ENCODE results near the gene SNTG2.

The SNTG2 gene

DNA sequence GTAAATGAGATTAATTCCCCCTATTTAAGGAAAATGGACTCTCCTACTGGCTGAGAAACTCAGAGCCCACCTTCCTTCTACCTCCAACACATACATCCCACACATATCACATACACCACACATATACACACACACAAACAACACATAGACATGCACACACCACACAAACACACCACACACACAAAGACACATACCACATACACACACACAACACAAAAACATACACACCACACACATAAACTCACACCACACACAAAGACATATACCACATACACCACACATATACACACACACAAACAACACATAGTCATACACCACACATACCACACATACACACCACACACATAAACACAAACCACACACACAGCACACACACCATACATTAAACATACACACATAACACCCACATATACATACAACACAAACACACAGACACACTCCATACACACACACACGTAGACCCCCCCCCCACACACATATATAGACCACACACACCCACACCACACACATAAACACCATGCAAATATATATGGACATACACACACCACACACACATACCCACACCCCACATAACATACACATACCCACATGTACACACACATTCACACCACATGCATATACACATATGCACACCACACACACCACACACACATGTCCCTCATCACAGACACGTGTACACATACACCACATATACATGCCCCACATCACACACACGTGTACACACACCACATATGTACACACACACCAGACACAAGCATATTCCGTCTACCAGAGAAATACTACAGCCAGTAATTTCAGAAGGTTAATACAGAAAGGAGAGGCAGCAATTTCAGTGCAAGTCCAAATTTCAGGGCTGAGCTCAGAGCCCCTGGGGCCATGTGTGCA is 204.3 kb downstream of the SNTG2 start:
- no peak for DNase-seq

GRCh38 chr2:1156059-1156458 is 205.4 kb downstream of the SNTG2 start:
- no peak for DNase-seq

DNA sequence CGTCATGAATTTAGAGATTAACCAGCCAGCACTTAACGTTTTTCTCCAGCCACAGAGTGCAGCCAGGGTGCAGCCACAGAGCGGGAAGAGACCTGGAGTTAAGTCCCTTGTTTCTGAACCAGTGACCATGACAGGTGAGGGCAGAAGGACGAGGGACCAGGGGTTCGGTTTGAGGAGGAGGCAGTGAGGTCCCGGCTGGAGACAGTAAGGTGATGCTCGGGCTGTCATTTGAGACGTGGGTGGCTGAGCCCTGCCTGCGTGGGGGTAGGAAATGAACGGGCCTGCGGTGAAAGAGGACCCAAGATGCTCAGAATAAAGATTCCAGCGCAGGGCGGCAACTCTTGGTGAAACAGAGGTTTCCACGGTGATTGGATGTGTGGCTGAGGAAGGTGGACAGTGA is 205.9 kb downstream of the SNTG2 start:
- DNase-seq = no peak

DNA sequence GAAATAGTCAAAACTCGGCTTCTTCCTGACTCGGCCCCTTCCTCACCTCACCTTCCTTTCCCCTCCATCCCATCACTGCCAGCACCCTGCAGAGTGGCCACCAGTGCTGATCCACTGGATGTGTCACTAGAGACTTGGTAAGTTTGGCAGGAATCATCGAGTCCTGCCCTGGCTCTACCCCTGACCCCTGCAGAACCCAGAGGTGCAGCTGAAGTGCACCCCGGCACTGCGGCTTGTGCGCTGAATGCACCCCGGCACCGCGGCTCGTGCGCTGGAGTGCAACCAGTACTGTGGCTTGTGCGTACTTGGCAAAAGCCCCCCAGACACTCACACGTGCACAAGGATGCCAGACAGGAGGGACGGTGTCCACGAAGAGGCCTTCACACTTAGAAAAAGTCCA is 206.5 kb downstream of the SNTG2 start:
- DNase-seq = no peak

DNA sequence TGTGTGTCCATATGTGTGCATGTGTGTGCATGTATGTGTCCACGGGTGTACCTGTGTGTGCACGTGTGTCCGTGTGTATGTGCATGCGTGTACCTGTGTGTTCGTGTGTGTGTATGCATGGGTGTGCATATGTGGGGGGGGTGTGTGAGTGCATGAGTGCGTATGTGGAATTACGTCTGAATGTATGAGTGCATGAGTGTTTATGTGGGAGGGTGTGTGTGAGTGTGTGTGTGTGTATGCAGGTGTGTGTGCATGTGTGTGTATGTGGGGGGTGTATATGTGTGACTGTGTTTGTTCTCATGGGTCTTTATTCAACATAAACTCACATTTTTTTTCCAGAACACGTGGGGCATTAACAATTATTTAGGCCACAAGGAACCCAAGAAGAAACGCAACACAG is 208.4 kb downstream of the SNTG2 start:
- no peak for DNase-seq

GRCh38 chr2:1162246-1162645 is 211.6 kb downstream of the SNTG2 start:
- DNase-seq = no peak

GRCh38 chr2:1162768-1163584 is 212.3 kb downstream of the SNTG2 start:
- no peak for DNase-seq

DNA sequence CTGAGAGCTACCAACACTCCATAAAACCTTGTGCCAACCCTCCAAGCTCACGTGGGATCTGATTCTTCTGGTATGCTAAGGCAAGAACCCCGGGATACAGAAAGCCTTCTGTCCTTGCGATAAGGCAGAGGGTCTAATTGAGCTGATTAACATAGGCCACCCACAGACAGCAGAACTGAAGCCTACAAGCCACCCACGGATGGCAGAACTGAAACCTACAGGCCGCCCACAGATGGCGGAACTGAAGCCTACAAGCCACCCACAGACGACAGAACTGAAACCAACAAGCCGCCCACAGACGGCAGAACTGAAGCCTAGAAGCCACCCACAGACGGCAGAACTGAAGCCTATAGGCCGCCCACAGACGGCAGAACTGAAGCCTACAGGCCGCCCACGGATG is 216.3 kb downstream of the SNTG2 start:
- DNase-seq = no peak

- no peak for DNase-seq
These were observed 218.2 kb downstream of the SNTG2 start for GRCh38 chr2:1168846-1169245.

GRCh38 chr2:1169291-1169949 is 218.8 kb downstream of the SNTG2 start:
- no peak for DNase-seq

DNA sequence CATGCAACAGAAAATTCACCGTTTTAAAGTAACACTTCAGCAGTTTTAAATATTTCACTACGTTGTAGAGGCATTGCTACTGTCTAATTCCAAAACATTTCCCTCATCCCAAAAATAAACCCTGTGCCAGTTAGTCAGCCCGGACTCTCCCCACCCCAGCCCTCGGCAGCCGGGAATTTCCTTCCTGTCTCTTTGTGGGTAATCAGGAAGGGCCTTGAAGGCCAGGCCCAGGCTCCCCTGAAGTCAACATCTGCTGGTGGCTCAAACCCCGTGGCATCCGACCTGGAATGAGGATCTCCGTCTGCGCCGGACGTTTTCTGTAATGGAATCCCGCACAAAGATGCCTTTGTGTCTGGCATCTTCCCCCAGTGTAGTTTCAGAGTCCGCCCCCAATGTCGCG is 219.6 kb downstream of the SNTG2 start:
- DNase-seq = no peak

GRCh38 chr2:1170711-1171110 is 220.1 kb downstream of the SNTG2 start:
- DNase-seq = no peak

DNA sequence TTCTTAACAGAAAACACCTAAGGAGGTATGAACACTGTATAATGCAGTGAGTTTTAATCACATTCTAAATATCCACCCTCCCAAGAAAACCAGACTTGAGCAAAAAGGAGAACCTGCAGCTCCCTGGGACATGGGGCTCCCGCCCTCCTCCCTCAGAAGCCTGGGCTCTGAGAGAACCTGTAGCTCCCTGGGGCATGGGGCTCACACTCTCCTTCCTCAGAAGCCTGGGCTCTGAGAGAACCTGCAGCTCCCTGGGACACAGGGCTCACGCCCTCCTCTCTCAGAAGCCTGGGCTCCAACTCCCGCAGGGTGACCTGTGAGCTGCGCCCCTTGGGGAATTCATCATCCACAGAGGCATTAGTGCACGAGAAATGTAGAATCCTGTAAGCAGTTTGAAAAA is 222.9 kb downstream of the SNTG2 start:
- no peak for DNase-seq

GRCh38 chr2:1181893-1182292 is 231.2 kb downstream of the SNTG2 start:
- no peak for DNase-seq

- no peak for DNase-seq
These were observed 232.7 kb downstream of the SNTG2 start for GRCh38 chr2:1183300-1183699.

GRCh38 chr2:1186421-1186820 is 235.8 kb downstream of the SNTG2 start:
- no peak for DNase-seq

DNA sequence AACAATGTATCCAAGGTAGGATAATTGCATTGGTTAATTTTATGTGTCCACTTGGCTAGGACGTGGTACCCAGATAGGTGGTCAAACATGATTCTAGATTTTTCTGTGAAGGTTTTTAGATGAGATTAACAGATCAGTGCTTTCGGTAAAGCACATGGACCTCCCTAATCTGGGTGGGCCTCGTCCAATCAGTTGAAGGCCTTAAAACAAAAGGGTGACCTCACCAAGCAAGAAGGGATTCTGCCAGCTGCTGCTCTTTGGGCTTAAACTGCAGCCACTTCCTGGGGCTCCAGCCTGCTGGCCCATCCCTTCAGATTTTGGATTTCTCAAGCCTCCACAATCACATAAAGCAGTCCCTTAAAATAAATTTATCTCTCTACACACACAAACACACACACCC is 236.5 kb downstream of the SNTG2 start:
- DNase-seq = no peak

DNA sequence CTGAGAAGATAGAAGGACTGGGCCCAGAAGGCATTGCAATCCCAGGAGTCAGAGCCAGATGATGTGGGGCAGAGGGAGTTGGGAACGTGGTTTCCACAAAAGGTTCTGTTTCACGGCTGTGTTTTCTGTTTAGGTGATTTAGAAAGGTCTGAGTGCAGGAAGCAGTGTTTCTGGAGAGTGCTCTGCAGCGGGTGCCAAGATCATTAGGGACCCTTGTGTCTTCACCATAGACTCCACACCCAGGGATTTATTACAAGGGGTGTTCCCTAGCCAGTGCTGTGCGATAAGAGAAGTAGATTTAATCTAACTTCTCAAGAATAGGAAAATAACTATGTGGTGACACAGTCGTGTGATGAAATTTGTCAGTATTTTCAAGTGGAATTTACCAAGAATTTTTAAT is 241.5 kb downstream of the SNTG2 start:
- DNase-seq = no peak

DNA sequence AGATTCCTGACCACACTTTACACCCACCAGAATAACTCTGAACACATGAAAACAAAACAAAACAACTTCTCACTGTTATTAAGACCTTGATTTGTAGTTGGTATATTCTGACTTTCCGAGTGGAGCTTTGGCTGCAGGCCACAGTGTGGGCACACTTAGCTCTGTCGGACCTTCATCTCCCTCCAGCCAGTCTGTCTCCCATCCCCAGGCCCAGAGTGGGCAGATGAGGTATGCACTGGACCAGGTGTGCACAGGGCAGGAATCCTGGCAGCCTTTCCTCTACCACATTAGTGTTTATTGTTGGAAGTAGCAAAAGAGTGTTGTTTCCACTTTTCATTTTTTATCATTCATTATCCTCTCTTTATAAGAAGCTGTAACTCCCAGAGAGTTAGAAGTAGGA is 243.2 kb downstream of the SNTG2 start:
- no peak for DNase-seq

DNA sequence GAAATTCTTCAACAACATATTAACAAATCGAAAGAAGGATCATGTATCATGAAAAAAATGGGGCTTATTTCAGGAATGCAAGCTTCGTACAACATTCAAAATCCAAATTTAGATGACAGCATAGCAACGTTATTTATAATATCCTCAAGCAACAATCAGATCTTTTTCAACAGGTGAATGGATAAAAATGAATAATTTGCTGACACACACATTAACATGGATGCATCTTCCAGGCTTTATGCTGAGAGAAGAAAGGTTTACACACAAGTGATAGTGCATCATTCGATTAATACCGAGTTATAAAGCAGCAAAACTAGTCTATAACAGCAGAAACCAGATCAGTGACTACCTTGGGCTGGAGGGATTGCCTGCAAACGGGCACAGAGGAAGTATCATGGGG is 253.1 kb downstream of the SNTG2 start:
- no peak for DNase-seq

GRCh38 chr2:1205853-1206252 is 255.2 kb downstream of the SNTG2 start:
- DNase-seq = no peak

GRCh38 chr2:1207962-1208510 is 257.4 kb downstream of the SNTG2 start:
- no peak for DNase-seq

DNA sequence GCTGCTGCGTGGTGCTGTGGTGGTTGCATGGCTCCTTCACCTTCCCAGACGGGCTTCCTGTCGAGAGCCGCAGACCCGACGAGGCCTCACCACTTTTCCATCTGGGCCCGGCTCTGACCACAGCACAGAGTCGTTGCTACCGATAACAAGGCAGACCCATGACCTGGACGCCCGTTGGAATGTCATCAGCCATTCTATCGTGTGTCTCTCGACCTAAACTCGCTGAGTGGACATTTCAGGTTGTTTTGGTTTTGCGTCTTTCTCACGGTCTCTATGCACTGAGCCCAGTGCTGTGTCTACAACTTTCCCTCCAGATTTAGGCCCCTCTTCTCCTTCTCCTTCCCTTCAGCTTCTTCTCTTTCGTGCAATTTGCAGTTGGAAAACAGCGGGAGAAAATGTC is 257.9 kb downstream of the SNTG2 start:
- no peak for DNase-seq
